GM18502 (cell line): Measurements from ENCODE around the gene SAFB2.

Experiments used
- ATAC-seq: cut with Tn5 transposase; IDR thresholded peaks from one replicate; pipeline ENCODE4 v1.9.1; 2021; ENCODE audit warnings: mild to moderate bottlenecking; ENCODE audit not compliant: unreplicated experiment, poor library complexity

The SAFB2 gene

DNA sequence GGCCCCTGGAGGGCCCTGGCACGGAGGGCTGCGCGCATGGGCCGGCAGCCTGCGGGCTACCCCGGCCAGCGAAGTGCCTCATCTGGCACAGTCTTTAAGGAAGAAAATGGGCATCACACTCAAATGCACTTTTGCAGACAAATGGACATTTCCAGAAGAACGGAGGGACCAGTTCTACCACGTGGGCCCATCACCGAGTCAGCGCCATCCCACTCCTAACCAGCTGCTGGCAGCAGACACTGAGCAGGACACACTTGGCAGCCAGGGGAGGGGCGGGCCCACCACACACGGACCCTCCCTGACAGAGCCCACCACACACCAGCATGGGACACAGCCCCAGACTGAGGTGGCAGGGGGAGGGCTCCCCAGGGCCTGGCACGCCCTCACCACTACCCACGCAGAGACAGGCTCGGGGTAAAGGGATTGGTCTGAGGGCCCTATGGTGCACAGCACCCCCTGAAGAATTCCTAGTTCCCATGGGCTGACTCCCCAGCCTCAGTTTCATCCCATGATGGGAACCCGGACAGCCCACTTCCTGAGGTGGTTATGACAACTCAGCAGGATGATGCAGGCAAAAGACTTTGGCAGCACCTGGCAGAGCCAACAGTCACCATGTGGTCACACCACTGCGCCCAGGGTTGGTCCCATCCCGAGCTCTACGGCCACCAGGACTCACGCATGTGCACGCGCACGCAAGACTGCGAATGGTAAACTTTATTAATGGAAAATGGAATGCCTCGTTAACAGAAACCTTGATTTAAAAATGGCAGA, 36.1 kb downstream of the SAFB2 start:
- ATAC-seq: no peak

DNA sequence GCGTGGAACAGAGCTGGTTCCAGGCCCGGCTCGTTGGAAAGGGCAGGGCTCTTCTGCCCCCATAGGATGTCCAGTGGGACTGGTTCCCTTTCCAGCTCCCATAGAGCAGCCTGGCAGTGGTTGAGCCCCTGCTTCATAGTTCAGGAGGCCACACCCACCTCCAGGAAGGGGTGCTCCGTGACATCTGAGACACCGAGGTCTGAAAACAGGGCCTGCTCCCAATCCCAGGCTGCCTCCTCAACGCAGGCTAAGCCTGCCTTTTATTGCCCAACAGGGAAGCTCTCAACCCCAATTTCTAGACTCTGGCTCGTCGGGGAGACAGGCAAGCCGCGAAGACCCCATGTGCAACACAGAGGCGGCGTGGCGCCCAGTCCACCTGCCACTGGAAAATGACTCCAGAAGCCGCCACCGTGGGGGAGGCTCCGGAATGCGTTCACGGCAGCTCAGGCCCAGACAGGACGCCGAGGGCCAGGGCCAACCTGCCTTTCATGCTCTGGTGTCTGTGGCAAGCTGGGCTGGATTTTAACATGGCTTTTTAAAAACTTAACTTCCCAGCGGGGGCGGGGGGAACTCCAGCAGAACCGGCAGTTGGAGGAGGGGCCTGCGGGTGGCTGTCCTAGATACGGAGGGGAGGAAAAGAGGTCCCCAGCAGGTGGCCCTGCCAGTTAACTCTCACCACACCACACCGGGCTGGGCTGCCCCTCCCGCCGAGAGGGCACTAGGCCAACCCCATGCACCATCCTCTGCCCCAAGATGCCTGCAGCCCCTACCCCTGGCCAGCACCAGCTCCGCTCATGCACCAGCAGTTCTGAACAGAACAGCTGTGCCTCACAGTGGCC, 36.9 kb downstream of the SAFB2 start:
- ATAC-seq: no peak

DNA sequence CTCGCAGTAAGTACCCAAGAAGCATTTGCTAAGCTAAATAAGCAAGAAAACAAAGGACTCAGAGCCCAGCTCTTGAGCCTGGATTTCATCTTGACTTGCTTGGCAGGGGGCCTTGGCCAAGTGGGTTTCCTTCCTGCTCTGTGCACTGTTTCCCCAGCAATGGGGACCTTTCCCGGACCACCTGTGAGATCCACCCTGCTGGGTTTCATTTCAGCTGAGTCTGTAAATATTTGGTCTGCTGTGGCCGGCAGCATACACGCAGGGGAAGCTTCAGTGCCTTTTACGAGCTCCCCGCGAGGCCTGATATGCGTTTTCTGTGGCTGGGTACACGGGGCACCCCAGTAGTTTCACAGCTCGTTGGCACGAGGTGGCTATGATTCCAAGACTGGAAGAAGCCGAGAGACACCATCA, 42.4 kb downstream of the SAFB2 start:
- no peak for ATAC-seq

GRCh38 chr19:5579697-5580096, 42.9 kb downstream of the SAFB2 start:
- no peak for ATAC-seq

- no peak for ATAC-seq
Observed at GRCh38 chr19:5579286-5579685, 43.3 kb downstream of the SAFB2 start.

DNA sequence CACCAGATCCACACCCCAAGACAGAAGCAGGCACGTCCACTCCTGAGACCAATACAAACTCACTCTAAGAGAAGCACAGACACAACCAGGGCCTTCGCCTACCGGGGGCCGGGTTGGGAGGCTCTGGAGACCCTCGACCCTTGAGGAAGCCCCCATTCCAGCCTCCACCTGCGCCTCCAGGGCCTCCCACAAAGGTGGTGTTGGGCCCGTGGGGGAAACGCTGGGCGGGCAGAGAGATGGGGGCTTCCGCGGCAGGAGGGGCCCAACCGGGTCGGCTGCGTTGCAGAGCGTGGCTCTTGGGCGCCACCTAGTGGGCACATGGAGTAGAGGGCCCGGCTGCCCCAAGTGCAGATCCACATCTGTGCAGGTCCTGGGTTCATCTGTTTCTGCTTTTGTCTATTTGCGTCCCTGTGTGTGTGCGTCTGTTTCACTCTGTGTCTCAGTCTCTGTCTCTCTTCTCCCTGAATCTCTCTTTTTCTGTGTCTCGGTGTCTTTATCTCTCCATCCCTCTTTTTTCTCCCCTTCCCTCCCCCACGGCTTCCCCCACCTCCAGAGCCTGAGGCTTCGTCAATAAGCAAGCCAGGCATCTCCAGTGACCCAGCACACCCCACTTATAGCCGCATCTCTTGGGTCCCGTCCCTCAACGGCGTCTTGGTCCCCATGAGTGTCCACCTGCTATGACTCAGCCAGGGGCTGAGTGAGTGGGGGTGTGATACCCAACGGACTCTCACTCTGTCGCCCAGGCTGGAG, 44.3 kb downstream of the SAFB2 start:
- ATAC-seq: no peak

DNA sequence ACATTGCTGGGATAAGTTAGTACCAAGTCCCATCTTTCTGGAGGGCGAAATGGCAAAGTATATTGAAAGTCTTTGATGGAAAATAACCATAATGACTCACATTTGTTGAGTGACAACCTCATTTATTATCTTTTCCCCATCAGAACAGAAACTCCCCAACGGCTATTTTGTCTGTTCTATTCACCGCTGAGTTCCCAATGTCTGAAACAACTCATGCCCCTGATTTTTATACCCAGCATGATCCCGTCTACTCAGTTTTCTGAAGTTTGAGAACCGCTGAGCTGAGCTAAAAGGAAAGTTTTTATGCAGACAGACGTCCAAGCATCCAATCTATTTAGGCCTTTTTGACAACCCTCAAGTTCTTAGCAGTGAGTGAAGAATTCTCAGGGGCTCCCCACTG, 47.0 kb downstream of the SAFB2 start:
- no peak for ATAC-seq

DNA sequence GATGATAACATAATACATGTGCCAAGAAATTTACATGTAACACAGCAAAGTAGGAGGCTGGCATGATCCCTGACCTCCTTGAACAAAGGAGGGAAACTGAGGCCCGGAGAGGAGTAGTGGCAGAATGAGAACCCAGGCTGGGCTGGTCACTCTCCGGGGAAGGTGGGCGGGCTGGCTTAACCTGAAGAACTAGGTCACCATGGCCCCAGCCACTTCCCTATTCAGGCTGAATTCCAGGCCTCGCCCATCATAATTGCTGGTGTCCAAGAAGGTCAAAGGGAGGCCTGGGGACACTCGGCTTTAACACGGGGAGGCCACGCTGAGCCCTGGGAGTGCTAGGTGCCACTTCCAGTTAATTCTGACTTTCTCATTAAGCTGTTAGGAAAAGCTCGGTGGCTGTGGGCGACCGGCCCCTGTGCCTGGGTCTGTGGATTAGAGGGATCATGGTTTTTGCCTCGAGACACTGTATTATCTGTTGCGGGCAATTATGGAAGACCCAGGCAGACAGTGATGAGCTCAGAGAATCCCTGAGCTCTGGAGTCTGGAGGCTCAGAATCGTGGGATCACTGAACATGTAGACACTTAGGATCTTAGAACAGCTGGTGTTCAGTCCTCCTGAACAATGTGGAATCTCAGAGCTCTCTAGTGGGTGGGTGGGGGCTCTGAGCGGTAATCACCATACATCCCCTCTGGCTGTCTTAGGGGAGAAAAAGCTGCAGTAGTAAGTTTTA, 49.9 kb downstream of the SAFB2 start:
- ATAC-seq: no peak

- no peak for ATAC-seq
Observed at GRCh38 chr19:5571777-5572176, 50.8 kb downstream of the SAFB2 start.

DNA sequence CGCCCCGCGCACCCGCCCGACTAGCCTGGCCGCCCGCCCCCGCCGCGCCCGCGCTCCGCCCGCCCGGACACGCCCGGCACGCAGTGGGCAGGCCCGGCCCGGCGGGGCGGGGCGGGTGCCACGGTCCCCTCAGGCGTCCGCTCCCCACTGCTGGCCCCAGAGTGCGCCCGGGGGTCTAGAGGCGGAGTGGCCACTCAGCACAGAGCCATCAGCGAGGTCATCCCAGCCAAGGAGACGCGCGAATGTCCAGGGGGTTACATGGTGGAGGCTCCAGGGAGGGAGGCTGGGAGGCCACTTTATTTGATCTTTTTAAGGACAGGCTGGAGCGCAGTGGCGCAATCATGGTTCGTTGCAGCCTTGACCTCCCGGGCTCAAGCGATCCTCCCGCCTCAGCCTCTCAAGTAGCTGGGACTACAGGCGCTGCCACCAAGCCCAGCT, 54.6 kb downstream of the SAFB2 start:
- ATAC-seq: no peak

GRCh38 chr19:5567360-5567969, 55.1 kb downstream of the SAFB2 start, which contains the start of gene TINCR:
Gene TINCR (minus strand): TSS chr19:5567953.
- ATAC-seq: no peak

DNA sequence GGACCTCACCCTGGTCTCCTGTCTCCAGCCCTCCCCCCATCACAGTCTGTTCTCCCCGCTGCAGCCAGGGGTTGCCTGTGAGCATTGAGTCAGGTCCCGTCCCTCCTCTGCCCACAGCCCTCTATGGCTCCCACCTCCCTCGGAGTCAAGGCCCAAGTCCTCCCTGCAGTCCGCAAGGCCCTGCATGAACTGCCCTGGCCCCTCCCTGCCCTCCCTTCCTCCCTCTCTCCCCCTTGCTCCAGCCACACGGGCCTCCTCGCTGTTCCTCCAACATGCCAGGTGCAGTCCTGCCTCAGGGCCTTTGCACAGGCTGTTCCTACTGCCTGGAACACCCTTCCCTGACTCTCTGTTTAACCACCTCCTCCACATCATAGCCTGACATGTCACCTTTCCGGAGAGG, 57.6 kb downstream of the SAFB2 start:
- ATAC-seq: no peak

DNA sequence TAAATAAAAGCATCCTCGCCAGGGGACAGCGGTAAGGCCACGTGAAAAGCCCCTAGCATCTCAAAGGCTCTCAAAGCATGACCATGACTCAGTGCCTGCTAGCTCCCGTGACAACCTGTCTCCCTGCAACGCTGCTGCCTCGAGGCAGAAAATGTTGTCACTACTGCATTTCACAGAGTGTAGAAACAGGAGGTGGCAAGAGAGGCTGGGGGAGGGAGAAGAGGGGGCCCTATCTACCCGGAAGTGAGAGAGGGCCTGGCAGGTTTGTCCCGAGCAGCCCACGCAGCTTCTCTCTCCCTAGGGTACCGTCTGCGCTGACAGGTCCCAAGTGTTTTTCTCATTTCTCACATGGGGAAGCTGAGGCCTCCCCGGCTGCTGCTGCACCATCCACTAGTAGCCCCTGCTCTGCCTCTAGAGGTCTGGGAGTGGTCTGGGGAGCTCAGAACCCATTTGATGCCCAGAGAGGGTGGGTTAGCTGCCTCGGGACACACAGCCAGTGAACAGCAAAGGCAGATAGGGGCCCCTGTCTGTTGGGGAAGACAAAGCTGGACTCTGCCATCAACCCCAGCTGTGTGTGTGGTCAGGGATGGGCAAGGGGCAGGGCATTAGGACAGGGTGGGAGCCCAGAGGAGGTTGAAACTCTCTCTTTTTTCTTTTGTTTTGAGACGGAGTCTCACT, 58.5 kb downstream of the SAFB2 start:
- ATAC-seq: no peak

DNA sequence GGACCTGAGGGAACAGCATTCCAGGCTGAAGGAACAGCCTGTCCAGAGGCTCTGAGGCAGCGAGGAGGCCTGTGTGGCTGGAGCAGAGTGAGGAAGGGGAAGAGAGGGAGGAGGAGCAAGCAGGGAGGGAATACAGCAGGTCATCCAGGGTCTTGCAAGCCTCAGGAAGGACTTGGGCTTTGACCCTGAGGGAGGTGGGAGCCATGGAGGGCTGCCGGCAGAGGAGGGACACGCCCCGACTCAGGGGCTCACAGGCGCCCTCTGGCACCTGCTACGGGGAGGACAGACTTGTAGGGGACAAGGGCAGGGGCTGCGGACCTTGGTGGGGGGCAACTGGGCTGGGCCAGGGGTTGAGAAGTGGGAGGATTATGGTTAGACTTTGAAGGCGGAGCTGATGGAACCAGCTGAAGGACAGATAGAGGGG, 59.6 kb downstream of the SAFB2 start:
- ATAC-seq: no peak

DNA sequence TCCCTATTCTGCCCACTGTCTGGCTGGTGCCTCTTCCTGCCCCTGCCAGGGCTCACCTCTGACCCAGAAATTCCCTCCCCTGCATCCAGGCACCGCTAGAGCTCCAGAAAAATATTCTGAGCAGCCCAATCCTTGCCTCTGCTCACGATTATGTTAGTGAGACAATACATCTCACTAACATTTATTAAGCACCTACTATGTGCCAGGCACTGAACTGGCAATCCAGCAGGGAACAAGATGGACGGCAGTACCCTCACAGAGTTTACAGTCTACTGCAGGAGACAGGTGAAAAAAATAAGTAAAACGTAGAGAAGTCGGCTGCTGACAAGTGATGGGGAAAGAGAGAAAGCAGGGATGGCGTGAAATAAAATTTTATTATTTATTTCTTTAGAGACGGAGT, 60.3 kb downstream of the SAFB2 start:
- ATAC-seq: no peak

DNA sequence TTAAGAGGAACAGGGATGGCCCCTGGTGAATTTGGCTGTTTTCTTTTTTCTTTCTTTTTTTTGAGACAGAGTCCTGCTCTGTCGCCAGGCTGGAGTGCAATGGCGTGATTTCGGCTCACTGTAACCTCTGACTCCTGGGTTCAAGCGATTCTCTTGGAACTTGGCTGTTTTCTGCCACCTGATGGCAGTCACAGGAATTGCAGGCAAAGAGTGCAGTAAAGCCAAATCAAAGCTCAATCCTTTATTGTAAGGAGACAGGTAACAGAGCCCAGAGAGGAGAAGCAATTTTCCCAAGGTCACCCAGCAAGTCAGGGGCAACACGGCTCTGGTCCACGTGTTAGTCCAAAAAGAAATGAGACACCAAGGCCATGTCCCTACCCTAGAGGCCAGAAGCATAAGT, 61.0 kb downstream of the SAFB2 start:
- no peak for ATAC-seq

DNA sequence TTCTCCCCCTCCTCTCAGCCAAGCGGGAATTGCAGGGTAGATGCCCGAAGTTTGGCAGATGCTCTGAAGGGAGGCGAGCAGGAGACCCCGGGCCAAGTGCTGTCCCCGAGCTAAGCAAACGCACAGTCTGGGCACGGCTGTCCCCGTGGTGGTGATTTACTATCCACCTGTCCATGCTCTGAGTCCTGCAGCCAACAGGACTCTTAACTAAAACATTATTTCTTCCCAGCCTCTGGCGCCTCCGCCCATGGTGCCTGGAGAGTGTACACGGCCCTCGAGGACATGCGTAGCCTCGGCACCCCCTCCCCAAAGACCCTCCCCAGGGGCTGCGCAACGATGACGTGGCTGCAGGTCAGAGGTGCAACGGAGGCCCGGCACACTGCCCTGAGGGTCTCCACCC, 62.4 kb downstream of the SAFB2 start:
- ATAC-seq: no peak

DNA sequence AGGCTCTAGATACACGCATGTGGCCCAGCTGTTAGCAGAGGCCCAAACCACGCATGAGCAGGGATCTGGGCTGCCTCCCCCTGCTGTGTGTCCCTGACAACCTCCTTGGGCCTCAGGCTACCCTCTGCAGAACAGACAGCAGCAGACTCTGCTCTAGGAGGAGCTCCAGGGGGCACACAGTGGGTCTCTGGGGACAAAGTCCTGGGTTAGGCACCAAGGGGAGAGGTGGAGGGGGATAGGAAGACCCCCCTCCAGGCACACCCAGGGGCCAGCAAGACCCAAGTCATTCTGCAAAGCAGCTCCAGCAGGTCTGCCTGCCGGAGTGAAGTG, 62.8 kb downstream of the SAFB2 start:
- no peak for ATAC-seq

DNA sequence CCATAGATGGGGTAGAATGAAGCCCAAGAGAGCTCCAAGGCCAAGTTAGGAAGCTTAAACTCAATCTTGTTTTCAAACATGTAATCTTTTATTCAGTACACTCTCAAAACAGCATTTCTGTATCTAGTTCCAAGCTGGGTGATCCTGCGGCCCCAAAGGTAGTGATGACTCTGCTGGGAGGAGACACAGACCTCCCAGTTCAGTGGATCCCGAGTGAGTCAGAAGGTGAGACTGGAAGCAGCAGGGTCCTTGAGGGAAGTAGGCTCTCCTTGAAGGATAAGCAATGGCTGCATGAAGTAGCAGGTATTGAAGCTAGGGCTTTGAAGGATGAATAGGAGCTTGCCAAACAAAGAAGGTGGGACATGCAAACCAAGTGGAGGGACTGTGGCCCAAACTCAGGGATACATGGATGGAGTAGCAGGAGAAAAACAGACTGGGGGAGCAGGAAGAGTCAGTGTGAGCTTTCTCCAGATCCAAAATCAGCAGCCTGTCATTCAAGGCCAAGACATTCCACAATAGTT, 64.4 kb downstream of the SAFB2 start:
- ATAC-seq: no peak
